Neural cell (in vitro differentiated cells): Measurements from ENCODE around the gene MCM7. TPM values are rescaled to one million over a fixed set of nuclear protein-coding genes. Genes with fewer than 3 reads are reported as not detected.

ENCODE experiments used
- H2AFZ ChIP-seq: fragments of 200-600, 300-800 bp; sonication (generic), shearing (Covaris generic); 2 replicates; pipeline ENCODE4 v1.6.0; 2014; ENCODE audit warnings: low read depth, mild to moderate bottlenecking, antibody characterized with exemption, low read length, moderate library complexity
- H3F3A ChIP-seq: fragments of 200-600 bp; shearing (Covaris generic); 2 replicates; pipeline ENCODE4 v1.6.1; 2016; ENCODE audit warnings: mild to moderate bottlenecking, moderate library complexity, mixed read lengths, antibody characterized with exemption, low read length; ENCODE audit not compliant: insufficient read depth, poor library complexity, severe bottlenecking
- H3K27ac ChIP-seq: fragments of 200-600, 300-800 bp; sonication (generic), shearing (Covaris generic); 2 replicates; pipeline ENCODE4 v1.5.1; 2014; ENCODE audit warnings: mild to moderate bottlenecking, low read length, moderate library complexity
- H3K27me3 ChIP-seq: fragments of 300-800, 200-600 bp; sonication (generic), shearing (Covaris generic); 2 replicates; pipeline ENCODE4 v1.6.0; 2014; ENCODE audit warnings: mild to moderate bottlenecking, low read depth, low read length, moderate library complexity; ENCODE audit not compliant: insufficient read depth
- H3K36me3 ChIP-seq: fragments of 300-800, 200-600 bp; sonication (generic), shearing (Covaris generic); 2 replicates; pipeline ENCODE4 v1.5.1; 2014; ENCODE audit warnings: mild to moderate bottlenecking, antibody characterized with exemption, low read length, moderate library complexity; ENCODE audit not compliant: insufficient read depth
- H3K4me2 ChIP-seq: fragments of 300-800, 200-600 bp; sonication (generic), shearing (Covaris generic); 2 replicates; pipeline ENCODE4 v1.6.0; 2014; ENCODE audit warnings: mild to moderate bottlenecking, low read length
- H3K4me3 ChIP-seq: fragments of 300-800, 200-600 bp; sonication (generic), shearing (Covaris generic); 2 replicates; pipeline ENCODE4 v1.5.1; 2014; ENCODE audit warnings: mild to moderate bottlenecking, low read length, moderate library complexity
- H3K79me2 ChIP-seq: fragments of 200-600 bp; shearing (Covaris generic); replicated peaks from 2 replicates; pipeline ENCODE4 v1.6.0; 2014; ENCODE audit warnings: mild to moderate bottlenecking, low read length, moderate library complexity; ENCODE audit not compliant: insufficient read depth
- H3K9ac ChIP-seq: fragments of 300-800, 200-600 bp; sonication (generic), shearing (Covaris generic); 2 replicates; pipeline ENCODE4 v1.6.1; 2016; ENCODE audit warnings: mild to moderate bottlenecking, low read length, mixed read lengths
- H3K9me2 ChIP-seq: fragments of 200-600 bp; shearing (Covaris generic); 2 replicates; pipeline ENCODE4 v1.6.1; 2016; ENCODE audit warnings: mild to moderate bottlenecking, low read length, mixed read lengths; ENCODE audit not compliant: insufficient read depth
- H3K9me3 ChIP-seq: fragments of 200-600, 300-800 bp; sonication (generic), shearing (Covaris generic); 2 replicates; pipeline ENCODE4 v1.6.1; 2016; ENCODE audit warnings: mild to moderate bottlenecking, mixed run types, low read length, moderate library complexity, mixed read lengths
- H4K20me1 ChIP-seq: fragments of 200-600 bp; shearing (Covaris generic); 2 replicates; pipeline ENCODE4 v1.6.1; 2016; ENCODE audit warnings: mild to moderate bottlenecking, mixed run types; ENCODE audit not compliant: insufficient read depth
- EP300 ChIP-seq: fragments of 450-650 bp; conservative IDR thresholded peaks from 2 replicates; pipeline ENCODE4 v1.6.1; 2014; ENCODE audit warnings: antibody characterized with exemption, mild to moderate bottlenecking, moderate library complexity; ENCODE audit not compliant: poor library complexity, severe bottlenecking
- EZH2 ChIP-seq: fragments of 200-600, 300-800 bp; shearing (Covaris generic), sonication (generic); IDR thresholded peaks from 2 replicates; pipeline ENCODE4 v1.6.1; 2014; ENCODE audit warnings: antibody characterized with exemption, low read length, borderline replicate concordance, mild to moderate bottlenecking; ENCODE audit not compliant: insufficient read depth, poor library complexity, severe bottlenecking
- MXI1 ChIP-seq: fragments of 450-650 bp; conservative IDR thresholded peaks from 2 replicates; pipeline ENCODE4 v1.6.1; 2014; ENCODE audit warnings: antibody characterized with exemption, mild to moderate bottlenecking; ENCODE audit not compliant: poor library complexity, severe bottlenecking
- POLR2AphosphoS5 ChIP-seq: IDR thresholded peaks from 2 replicates; pipeline ENCODE4 v1.6.1; 2012
- RAD21 ChIP-seq: fragments of 450-650 bp; conservative IDR thresholded peaks from 2 replicates; pipeline ENCODE4 v1.6.1; 2014; ENCODE audit warnings: antibody characterized with exemption, mild to moderate bottlenecking, moderate library complexity
- SMC3 ChIP-seq: fragments of 450-650 bp; conservative IDR thresholded peaks from 2 replicates; pipeline ENCODE4 v1.6.1; 2014; ENCODE audit warnings: antibody characterized with exemption, mild to moderate bottlenecking, moderate library complexity; ENCODE audit not compliant: poor library complexity
- TAF1 ChIP-seq: IDR thresholded peaks from 2 replicates; pipeline ENCODE4 v1.6.1; 2012; ENCODE audit warnings: low read depth
- polyA plus RNA-seq: library from polyadenylated mRNA; depleted of rRNA; stranded (reverse); fragments of >200 nt; gene quantifications from 2 replicates; pipeline ENCODE4 v1.2.3, GENCODE V29; 2014
- TF ChIP-seq, protein P1 (sequence below): IDR thresholded peaks from 2 replicates; pipeline ENCODE4 v1.6.1; 2012; ENCODE audit warnings: borderline replicate concordance
- TF ChIP-seq, protein P2 (sequence below): fragments of 450-650 bp; IDR thresholded peaks from 2 replicates; pipeline ENCODE4 v1.5.1; 2014; ENCODE audit warnings: antibody characterized with exemption, mild to moderate bottlenecking, moderate library complexity; ENCODE audit not compliant: poor library complexity, severe bottlenecking

MCM7 gene
- polyA plus RNA-seq, 1 donor from 2014 or later: 146 TPM

DNA sequence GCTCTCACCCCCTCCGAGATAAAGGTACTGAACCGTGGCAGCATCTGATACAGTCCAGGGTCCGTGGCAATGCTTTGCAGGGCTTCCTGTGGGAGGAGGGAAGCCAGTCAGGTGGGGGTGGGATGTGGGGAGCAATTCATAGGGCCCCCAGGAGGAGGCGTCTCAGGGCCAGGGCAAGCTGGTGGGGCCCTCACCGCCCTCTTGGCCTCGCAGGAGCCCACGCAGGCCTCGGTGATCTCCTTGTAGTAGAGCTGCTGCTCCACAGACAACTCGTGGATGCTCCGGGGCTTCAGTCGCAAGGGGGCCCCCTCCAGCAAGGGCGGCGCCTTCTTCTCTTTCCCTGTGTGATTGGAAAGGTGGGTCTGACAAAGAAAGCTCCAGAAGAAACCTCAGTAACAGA, 10.7 kb upstream of the MCM7 start (continued):
- TF ChIP-seq EZH2 (no peak), TAF1 (no peak)

DNA sequence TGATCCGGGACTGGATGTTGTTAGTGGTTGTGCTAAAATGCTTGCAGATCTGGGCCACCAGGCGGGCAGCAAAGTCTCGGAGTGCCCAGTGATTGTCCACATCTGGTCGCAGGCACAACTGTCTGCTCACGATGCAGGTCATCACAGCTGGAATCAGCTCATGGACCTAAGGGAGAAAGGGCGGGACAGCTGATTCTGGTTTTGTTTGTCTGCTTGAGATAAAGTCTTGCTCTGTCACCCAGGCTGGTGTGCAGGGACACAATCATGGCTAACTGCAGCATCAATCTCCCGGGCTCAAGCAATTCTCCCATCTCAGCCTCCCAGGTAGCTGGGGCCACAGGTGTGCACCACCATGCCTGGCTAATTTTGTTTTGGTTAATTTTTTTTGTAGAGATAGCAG, 10.0 kb upstream of the MCM7 start:
- H3K9me2 ChIP-seq: no peaks in the 10 kb centered on the region
- no peaks in the 10 kb centered on the region for H3F3A ChIP-seq
- H3K9ac ChIP-seq: no peak overlapping the region
- H2AFZ ChIP-seq: no peak overlapping the region
- no peaks in the 10 kb centered on the region for H3K9me3 ChIP-seq
- no peak overlapping the region for H3K4me3 ChIP-seq
- TF ChIP-seq POLR2AphosphoS5 (no peak), RAD21 (no peak), MXI1 (no peak), EZH2 (no peak), EP300 (no peak)
- TF ChIP-seq, protein P1, sequence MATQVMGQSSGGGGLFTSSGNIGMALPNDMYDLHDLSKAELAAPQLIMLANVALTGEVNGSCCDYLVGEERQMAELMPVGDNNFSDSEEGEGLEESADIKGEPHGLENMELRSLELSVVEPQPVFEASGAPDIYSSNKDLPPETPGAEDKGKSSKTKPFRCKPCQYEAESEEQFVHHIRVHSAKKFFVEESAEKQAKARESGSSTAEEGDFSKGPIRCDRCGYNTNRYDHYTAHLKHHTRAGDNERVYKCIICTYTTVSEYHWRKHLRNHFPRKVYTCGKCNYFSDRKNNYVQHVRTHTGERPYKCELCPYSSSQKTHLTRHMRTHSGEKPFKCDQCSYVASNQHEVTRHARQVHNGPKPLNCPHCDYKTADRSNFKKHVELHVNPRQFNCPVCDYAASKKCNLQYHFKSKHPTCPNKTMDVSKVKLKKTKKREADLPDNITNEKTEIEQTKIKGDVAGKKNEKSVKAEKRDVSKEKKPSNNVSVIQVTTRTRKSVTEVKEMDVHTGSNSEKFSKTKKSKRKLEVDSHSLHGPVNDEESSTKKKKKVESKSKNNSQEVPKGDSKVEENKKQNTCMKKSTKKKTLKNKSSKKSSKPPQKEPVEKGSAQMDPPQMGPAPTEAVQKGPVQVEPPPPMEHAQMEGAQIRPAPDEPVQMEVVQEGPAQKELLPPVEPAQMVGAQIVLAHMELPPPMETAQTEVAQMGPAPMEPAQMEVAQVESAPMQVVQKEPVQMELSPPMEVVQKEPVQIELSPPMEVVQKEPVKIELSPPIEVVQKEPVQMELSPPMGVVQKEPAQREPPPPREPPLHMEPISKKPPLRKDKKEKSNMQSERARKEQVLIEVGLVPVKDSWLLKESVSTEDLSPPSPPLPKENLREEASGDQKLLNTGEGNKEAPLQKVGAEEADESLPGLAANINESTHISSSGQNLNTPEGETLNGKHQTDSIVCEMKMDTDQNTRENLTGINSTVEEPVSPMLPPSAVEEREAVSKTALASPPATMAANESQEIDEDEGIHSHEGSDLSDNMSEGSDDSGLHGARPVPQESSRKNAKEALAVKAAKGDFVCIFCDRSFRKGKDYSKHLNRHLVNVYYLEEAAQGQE: no peak
- H3K27ac ChIP-seq: no peak overlapping the region
- H3K4me2 ChIP-seq: no peak overlapping the region
- no peaks in the 10 kb centered on the region for H4K20me1 ChIP-seq
- no peaks in the 10 kb centered on the region for H3K79me2 ChIP-seq
- H3K27me3 ChIP-seq: no peaks in the 10 kb centered on the region
- H3K36me3 ChIP-seq: no peaks in the 10 kb centered on the region

DNA sequence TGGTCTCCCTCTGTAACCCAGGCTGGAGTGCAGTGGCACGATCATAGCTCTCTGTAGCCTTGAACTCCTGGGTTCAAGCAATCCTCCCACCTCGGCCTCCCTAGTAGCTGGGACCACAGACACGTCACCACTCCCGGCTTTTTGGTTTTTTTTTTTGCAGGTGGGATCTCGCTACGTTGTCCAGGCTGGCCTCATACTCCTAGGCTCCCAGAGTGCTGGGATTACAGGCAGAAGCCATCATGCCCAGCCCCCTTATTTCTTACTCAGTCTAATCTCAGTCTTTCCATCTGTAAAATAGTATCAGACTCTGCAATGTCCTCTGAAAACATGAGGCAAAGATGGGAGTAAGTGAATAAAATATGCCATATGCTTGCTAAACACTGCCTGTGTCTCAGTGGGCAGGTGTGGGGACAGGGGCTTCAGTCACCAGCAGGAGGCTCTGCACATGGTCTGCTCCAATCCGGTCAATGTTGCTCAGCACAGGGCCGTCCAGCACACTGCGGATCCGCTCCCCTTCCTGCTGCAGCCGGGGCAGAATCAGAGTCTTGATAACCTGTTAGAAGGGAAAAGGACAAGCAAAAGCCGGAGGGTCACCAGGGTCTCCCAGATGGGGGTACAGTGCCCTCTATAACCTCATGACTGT, 8.4 kb upstream of the MCM7 start:
- no peak for TF ChIP-seq EP300
- no peak for TF ChIP-seq POLR2AphosphoS5
- TF ChIP-seq TAF1: no peak
- no peak for TF ChIP-seq SMC3
- TF ChIP-seq EZH2: no peak
- TF ChIP-seq, protein P1: no peak
- TF ChIP-seq RAD21: no peak
- no peak for TF ChIP-seq MXI1
- TF ChIP-seq, protein P2, sequence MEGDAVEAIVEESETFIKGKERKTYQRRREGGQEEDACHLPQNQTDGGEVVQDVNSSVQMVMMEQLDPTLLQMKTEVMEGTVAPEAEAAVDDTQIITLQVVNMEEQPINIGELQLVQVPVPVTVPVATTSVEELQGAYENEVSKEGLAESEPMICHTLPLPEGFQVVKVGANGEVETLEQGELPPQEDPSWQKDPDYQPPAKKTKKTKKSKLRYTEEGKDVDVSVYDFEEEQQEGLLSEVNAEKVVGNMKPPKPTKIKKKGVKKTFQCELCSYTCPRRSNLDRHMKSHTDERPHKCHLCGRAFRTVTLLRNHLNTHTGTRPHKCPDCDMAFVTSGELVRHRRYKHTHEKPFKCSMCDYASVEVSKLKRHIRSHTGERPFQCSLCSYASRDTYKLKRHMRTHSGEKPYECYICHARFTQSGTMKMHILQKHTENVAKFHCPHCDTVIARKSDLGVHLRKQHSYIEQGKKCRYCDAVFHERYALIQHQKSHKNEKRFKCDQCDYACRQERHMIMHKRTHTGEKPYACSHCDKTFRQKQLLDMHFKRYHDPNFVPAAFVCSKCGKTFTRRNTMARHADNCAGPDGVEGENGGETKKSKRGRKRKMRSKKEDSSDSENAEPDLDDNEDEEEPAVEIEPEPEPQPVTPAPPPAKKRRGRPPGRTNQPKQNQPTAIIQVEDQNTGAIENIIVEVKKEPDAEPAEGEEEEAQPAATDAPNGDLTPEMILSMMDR: no peak
- H3K9me2 ChIP-seq: no peaks in the 10 kb centered on the region
- no peak overlapping the region for H3K4me3 ChIP-seq
- H2AFZ ChIP-seq: no peak overlapping the region
- no peak overlapping the region for H3K4me2 ChIP-seq
- H3K9me3 ChIP-seq: no peaks in the 10 kb centered on the region
- no peak overlapping the region for H3K27ac ChIP-seq
- no peaks in the 10 kb centered on the region for H3K79me2 ChIP-seq
- no peaks in the 10 kb centered on the region for H3F3A ChIP-seq
- H3K36me3 ChIP-seq: no peaks in the 10 kb centered on the region
- no peaks in the 10 kb centered on the region for H3K27me3 ChIP-seq
- no peak overlapping the region for H3K9ac ChIP-seq
- no peaks in the 10 kb centered on the region for H4K20me1 ChIP-seq
